GM12875 (cell line): Measurements from ENCODE around the gene HECTD2.

Source experiments
- H3K4me3 ChIP-seq: one replicate; pipeline ENCODE4 v1.5.1; 2011; ENCODE audit warnings: low read depth, low read length, control low read depth
- TF ChIP-seq, protein P1 (sequence below): IDR thresholded peaks from 2 replicates; pipeline ENCODE4 v1.5.1; 2011; ENCODE audit warnings: low read depth, mild to moderate bottlenecking, control low read depth, inconsistent platforms, low read length, moderate library complexity, borderline replicate concordance; ENCODE audit not compliant: insufficient read depth

Gene HECTD2

DNA sequence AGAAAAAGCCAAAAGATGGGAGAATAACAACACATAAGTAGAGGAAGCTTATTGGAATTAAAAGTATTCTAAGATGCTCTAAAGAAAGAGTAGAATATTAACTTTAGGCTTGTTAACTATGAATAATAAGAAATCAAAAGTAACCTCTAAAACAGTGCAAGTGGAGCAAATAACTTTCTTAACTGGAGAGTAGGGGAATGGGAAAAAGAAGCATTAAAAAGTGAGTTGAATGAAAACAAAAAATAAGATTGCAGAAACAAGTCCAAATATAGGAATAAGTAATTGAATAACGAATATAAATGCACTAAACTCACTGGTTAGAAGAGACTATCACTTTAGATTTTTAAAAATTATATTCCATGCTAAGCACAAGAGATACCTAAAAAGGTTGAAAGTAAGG, 63.9 kb downstream of the HECTD2 start:
- no peak overlapping the region for H3K4me3 ChIP-seq
- TF ChIP-seq, protein P1, sequence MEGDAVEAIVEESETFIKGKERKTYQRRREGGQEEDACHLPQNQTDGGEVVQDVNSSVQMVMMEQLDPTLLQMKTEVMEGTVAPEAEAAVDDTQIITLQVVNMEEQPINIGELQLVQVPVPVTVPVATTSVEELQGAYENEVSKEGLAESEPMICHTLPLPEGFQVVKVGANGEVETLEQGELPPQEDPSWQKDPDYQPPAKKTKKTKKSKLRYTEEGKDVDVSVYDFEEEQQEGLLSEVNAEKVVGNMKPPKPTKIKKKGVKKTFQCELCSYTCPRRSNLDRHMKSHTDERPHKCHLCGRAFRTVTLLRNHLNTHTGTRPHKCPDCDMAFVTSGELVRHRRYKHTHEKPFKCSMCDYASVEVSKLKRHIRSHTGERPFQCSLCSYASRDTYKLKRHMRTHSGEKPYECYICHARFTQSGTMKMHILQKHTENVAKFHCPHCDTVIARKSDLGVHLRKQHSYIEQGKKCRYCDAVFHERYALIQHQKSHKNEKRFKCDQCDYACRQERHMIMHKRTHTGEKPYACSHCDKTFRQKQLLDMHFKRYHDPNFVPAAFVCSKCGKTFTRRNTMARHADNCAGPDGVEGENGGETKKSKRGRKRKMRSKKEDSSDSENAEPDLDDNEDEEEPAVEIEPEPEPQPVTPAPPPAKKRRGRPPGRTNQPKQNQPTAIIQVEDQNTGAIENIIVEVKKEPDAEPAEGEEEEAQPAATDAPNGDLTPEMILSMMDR: no peak

DNA sequence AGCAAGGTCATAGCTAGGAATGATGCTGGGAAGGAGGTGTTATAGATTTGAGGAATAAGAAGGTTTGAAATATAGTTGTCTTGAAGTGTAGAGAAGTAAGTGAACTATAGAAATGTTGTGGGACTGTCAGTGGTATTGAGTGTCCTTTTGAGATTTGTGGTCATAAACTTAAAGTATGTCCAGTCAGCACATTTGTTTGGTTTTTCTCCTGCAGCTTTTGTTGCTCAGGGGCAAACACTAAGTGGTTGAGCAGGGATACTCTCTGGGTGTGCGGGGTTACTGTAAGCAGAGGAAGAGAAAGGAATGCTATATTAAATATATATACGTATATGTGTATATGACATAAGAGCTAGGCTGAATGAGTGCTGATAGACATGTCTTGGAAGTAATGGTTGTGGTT, 67.1 kb downstream of the HECTD2 start:
- H3K4me3 ChIP-seq: no peak overlapping the region
- TF ChIP-seq, protein P1: no peak

DNA sequence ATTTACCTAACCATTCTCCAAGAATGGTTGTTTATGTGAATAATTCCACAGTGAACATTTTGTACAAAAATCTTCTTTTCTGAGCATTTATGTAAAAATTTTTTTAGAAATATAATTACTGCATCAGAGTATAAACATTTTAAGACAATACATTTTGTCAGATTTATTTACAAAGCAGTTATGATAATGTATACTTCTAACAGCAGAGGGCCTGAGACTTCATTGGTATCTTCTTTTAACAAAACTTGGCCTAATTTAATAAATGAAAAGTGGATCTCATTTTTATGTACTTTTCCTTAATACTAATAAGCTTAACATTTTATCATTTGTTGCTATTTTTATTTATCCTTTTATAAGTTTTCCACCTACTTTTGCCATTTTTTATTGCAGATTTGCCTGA, 69.4 kb downstream of the HECTD2 start:
- TF ChIP-seq, protein P1: no peak

DNA sequence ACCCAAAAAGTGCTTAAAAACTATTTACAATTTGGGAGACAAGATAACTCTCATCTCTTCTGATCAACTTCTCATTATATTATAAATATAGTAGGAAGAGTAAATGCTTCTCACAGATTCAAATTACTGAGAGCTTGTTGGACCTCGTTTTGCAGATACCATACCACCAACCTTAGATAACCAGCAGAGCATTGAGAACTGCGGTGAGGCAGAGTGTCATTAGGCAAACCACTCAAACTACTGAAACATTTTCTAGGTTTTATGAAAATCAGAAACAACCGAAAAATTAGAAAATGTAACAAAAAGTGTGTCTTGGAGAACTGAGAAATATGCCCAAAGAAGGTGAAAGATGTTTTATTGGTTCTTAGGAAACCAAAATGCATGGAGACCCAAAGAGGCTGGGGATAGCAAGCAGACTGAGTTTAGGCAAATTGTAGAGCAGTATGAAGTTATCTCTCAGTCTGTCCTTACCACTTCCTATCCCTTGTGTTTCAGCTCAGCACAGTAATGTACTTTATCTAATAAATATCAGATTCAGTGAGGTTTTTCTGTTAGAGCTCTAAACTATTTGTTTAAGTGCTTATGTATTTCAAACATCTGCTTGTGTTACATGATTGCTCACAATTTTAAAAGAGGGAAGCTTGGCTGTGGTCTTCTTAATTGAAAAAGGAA, 77.9 kb downstream of the HECTD2 start:
- no peak overlapping the region for H3K4me3 ChIP-seq
- TF ChIP-seq, protein P1: no peak

More for the DNA sequence above, 69.4 kb downstream of the HECTD2 start:
- no peak overlapping the region for H3K4me3 ChIP-seq

DNA sequence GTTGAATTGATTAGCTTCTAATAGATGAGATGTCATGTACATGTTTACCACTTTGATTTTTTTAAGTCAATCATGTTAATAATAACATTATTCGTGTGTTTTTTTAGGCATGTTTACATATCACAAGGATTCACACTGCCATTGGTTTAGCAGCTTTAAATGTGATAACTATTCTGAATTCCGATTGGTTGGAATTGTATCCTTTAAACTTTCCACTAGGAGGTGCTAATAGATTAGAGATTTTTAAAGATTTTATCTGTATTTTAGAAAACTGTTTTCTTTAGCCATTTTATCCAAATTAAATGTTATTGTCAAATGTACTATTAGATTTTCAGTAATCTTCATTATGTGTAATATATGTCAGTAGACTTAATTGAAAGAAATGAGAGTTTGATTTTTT, 83.2 kb downstream of the HECTD2 start:
- TF ChIP-seq, protein P1: no peak
- H3K4me3 ChIP-seq: no peak overlapping the region

DNA sequence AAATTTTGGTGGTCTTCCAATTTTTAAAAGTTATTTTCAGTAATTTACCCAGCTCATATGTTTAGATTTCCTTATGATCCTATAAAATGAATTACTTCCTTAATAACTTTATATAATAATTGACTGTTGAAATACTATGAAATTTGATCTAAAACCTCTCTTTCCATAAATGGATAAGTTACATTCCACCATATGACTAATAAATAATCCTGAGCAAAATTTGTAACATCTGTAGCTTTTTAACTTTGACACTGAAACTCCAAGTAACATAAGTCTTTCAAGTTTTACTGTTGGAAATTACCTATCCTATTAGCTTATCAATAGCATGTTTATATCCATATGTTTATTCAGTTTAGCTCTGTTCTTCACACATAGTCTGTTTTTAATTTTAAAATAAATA, 85.3 kb downstream of the HECTD2 start:
- TF ChIP-seq, protein P1: no peak
- H3K4me3 ChIP-seq: no peak overlapping the region

DNA sequence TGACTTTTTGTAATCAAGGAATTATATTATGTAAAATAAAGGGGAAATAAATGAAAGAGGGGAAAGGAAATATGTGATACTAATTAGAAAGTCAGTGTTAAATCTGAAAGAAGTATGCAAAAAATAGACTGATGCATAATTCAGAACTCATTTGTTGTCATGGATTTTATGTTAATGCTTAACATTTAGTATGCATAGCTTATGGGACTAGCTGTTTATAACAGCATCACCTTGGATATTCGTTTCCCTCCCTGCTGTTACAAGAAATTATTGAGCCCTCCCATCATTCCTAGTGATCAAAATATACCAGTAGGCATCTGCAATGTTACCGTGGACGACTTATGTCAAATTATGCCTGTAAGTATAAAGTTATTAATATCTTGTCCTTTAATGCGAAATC, 85.9 kb downstream of the HECTD2 start:
- no peak overlapping the region for H3K4me3 ChIP-seq
- TF ChIP-seq, protein P1: no peak
